Ectodermal cell (in vitro differentiated cells): ENCODE data around the gene EBLN2.
A peak's percentile ranks its signal among the peaks of the same experiment; 100 is the strongest.
"Not testable (repeated sequence)": the region's sequence is repeated elsewhere in the genome, so short reads cannot be mapped to it uniquely, and the experiment has no call there.

Experiments used
- H3K27ac ChIP-seq: 2 replicates; pipeline ENCODE4 v1.7.0; 2013; ENCODE audit warnings: mild to moderate bottlenecking, low read depth, low read length; ENCODE audit not compliant: insufficient read depth, poor library complexity, severe bottlenecking
- H3K27me3 ChIP-seq: 2 replicates; pipeline ENCODE4 v1.7.0; 2013; ENCODE audit warnings: mild to moderate bottlenecking, low read length; ENCODE audit not compliant: insufficient read depth, control insufficient read depth, poor library complexity, severe bottlenecking
- H3K36me3 ChIP-seq: one replicate; pipeline ENCODE4 v1.7.0; 2013; ENCODE audit warnings: low read length; ENCODE audit not compliant: control insufficient read depth, insufficient read depth
- H3K4me1 ChIP-seq: one replicate; pipeline ENCODE4 v1.7.0; 2013; ENCODE audit warnings: low read length; ENCODE audit not compliant: control insufficient read depth, insufficient read depth
- H3K4me3 ChIP-seq: 2 replicates; pipeline ENCODE4 v1.7.0; 2013; ENCODE audit warnings: low read depth, low read length, control low read depth; ENCODE audit not compliant: insufficient read depth
- H3K9me3 ChIP-seq: 2 replicates; pipeline ENCODE4 v1.7.0; 2013; ENCODE audit warnings: mild to moderate bottlenecking, low read length, moderate library complexity; ENCODE audit not compliant: control insufficient read depth
- WGBS, 2 experiments: methylation state at CpG; one replicate each; pipeline ENCODE4 v1.1.7; 2013; ENCODE audit warnings: missing lambda C conversion rate in 2 of 2; 5-methylcytosine and 5-hydroxymethylcytosine counted together

EBLN2 gene

GRCh38 chr3:73056845-73057150, 4.7 kb upstream of the EBLN2 start:
- Histone ChIP-seq H3K27ac (no peak overlapping the region), H3K27me3 (no peaks in the 10 kb centered on the region), H3K9me3 (no peaks in the 10 kb centered on the region), H3K4me1 (no peaks in the 10 kb centered on the region), H3K4me3 (no peak overlapping the region), H3K36me3 (no peaks in the 10 kb centered on the region)

- Histone ChIP-seq H3K27ac (no peak overlapping the region), H3K36me3 (peaks cover 10% of the 10 kb centered on the region), H3K4me1 (no peaks in the 10 kb centered on the region), H3K4me3 (no peak overlapping the region), H3K9me3 (no peaks in the 10 kb centered on the region), H3K27me3 (no peaks in the 10 kb centered on the region)
- WGBS, 2 experiments, result no CpG with 5 or more reads among the region's 1 CpG
Observed at GRCh38 chr3:73060302-73060723, 1.1 kb upstream of the EBLN2 start.

DNA sequence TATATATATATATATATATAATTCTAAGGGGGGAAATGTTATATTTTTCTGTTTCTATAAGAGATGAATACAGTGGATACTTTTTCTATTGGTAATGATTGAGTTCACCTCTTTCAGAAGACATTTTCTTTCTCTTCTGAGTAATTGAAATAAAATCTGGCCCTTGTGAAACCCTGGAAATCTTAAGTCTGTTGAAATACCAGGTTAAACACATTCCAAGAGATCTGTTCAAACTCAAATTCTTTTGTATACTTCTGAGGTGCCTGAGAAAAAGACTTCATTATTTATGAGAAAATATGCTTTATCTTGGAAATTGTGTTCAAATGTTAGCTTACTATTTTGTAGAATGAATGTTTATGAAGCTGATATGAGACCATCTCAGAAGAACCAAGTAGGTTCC, 4.8 kb downstream of the EBLN2 start:
- not testable (repeated sequence) for H3K27me3 ChIP-seq, H3K27ac ChIP-seq, H3K36me3 ChIP-seq, H3K4me3 ChIP-seq, H3K4me1 ChIP-seq, H3K9me3 ChIP-seq

- Histone ChIP-seq H3K27ac (no peak overlapping the region), H3K36me3 (no peaks in the 10 kb centered on the region), H3K4me1 (no peaks in the 10 kb centered on the region), H3K27me3 (no peaks in the 10 kb centered on the region), H3K4me3 (no peak overlapping the region), H3K9me3 (no peaks in the 10 kb centered on the region)
- WGBS, 2 experiments, result 78 to 88% methylated on average over 3 of the region's 3 CpGs
Observed at GRCh38 chr3:73068419-73068818, 7.0 kb downstream of the EBLN2 start.

DNA sequence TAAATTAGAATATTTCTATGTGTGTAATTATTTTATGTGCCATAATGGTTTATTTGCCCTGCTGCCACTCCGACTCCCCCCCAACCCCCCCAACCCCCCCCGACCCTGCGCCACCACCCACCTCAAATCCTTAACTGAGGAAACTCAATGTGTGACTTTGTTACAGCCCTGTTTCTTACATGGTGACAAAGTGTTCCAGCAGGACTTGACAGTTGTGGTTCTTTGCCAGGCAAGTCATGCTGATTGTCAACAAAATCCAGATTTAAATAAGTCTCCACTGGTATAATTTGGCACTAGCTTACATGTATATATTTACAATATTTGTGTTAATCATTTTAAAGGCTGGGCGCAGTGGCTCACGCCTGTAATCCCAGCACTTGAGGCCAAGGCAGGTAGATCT, 7.7 kb downstream of the EBLN2 start:
- Histone ChIP-seq H3K27ac (no peak overlapping the region), H3K4me1 (no peaks in the 10 kb centered on the region), H3K27me3 (no peaks in the 10 kb centered on the region), H3K4me3 (no peak overlapping the region), H3K36me3 (no peaks in the 10 kb centered on the region), H3K9me3 (no peaks in the 10 kb centered on the region)
- 95 to 98% methylated on average over 5 of the region's 5 CpGs for WGBS, 2 experiments

DNA sequence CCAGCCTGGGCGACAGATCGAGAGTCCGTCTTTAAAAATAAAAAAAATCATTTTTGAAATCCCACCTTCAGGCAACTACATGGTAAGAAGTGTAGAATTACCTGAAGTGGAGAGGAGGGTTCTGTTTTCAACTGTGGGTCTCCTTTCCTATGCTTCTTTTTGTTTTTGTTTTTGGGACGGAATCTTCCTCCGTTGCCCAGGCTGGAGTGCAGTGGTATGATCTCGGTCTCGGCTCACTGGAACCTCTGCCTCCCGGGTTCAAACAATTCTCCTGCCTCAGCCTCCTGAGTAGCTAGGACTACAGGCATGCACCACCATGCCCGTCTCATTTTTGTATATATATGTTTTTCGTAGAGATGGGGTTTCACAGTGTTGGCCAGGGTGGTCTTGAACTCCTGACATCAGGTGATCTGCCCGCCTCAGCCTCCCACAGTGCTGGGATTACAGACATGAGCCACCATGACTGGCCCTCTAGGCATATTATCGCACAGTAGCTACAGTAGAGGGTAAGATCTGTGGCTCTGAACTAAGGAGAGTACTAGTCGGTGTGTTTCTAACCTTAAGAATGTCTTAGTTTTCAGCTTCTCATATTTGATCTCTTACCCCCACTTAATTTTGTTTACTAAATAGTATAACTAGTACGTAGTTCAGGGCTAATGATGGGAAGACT, 8.5 kb downstream of the EBLN2 start:
- Histone ChIP-seq H3K9me3 (no peaks in the 10 kb centered on the region), H3K4me3 (no peak overlapping the region), H3K27me3 (no peaks in the 10 kb centered on the region), H3K4me1 (no peaks in the 10 kb centered on the region), H3K27ac (no peak overlapping the region), H3K36me3 (no peaks in the 10 kb centered on the region)
- WGBS, 2 experiments, result 93 to 96% methylated on average over 13 to 14 of the region's 14 CpGs

DNA sequence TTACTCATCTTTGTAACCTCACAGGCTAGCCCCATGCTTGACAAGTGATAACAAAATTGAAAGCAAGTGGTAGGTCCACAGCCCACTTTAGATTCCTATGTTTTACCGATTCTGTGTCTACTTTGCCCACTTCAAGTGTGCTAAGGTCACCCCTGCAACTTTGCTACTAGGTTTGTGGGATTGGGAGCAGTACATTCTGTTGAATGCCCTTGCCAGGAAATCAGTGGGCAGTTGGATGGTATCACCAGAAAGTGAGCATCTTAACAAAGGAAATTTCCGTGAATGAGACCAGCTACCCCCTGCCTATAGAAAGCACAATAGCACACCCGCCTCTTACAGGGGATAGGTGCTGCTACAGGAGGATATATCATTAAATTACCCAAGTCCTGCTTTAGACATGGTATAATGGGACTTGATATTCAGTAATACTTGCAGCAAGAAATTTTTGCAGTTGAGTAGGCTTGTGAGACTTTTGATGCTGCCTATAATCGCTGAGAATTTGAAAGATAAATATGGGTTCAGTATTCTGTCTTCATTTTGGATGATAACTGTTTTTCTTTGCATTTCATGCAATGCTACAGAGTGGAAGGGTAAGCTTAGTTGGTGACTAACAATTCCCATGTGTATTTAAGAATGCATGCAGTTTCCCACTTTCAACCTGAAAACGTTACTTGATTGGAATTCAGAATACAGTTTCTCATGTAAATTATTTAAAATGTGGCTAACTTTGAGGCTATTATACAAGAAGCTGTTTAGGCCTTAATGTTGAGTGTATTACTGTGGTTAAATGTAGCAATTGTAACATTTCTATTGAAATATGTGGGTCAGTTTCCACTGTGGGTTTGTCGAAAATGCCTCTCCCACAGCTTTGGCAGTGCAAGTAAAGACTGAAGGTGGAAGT, 9.5 kb downstream of the EBLN2 start:
- WGBS, 2 experiments, result 66 to 72% methylated on average over 5 to 6 of the region's 6 CpGs
- Histone ChIP-seq H3K4me3 (no peak overlapping the region), H3K27me3 (no peaks in the 10 kb centered on the region), H3K36me3 (no peaks in the 10 kb centered on the region), H3K9me3 (no peaks in the 10 kb centered on the region), H3K4me1 (no peaks in the 10 kb centered on the region), H3K27ac (no peak overlapping the region)

- Histone ChIP-seq H3K27ac (no peak overlapping the region), H3K4me1 (no peaks in the 10 kb centered on the region), H3K27me3 (no peaks in the 10 kb centered on the region), H3K9me3 (no peaks in the 10 kb centered on the region), H3K4me3 (no peak overlapping the region), H3K36me3 (no peaks in the 10 kb centered on the region)
- WGBS, 2 experiments, result 90 to 94% methylated on average over 1 of the region's 1 CpG
Observed at GRCh38 chr3:73071952-73072351, 10.5 kb downstream of the EBLN2 start.

DNA sequence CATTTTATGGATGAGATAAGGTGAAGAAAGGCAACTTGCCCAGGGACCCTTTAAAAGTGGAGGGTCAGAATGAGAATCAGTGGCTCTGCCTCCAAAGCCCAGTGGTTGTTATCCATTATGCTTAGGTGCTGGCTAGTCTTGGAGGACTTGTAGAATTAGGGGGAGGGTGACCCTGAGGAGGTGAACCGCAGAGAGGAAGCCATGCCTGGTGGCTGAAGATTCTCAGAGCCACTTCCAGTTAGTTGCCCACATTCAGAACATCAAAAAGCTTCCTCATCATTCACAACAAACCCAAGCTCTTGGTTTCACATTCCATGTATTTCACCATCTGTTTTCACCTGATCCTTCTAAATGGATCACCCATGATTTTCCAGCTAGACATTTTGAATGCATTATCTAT, 11.2 kb downstream of the EBLN2 start:
- no peak overlapping the region for H3K27ac ChIP-seq
- no peaks in the 10 kb centered on the region for H3K36me3 ChIP-seq
- WGBS, 2 experiments, result 75 to 84% methylated on average over 1 of the region's 1 CpG
- H3K4me3 ChIP-seq, result no peak overlapping the region
- no peaks in the 10 kb centered on the region for H3K4me1 ChIP-seq
- H3K9me3 ChIP-seq, result no peaks in the 10 kb centered on the region
- no peaks in the 10 kb centered on the region for H3K27me3 ChIP-seq

GRCh38 chr3:73073091-73073707, 11.7 kb downstream of the EBLN2 start:
- H3K27ac ChIP-seq, result peak overlapping the region; percentile 12

More at GRCh38 chr3:73073091-73073707, 11.7 kb downstream of the EBLN2 start:
- no peak overlapping the region for H3K4me3 ChIP-seq
- no peaks in the 10 kb centered on the region for H3K27me3 ChIP-seq
- no peaks in the 10 kb centered on the region for H3K9me3 ChIP-seq
- H3K36me3 ChIP-seq, result no peaks in the 10 kb centered on the region
- WGBS, 2 experiments, result 78 to 82% methylated on average over 4 of the region's 4 CpGs
- H3K4me1 ChIP-seq, result no peaks in the 10 kb centered on the region
